Fibroblast of skin of scalp (primary cell): ENCODE measurements around the gene OR51S1.
"Not testable (repeated sequence)": the region's sequence is repeated elsewhere in the genome, so short reads cannot be mapped to it uniquely, and the experiment has no call there.

Experiments
- DNase-seq: peaks from one replicate; pipeline ENCODE4 v3.0.0-alpha.2; 2013

OR51S1 gene

GRCh38 chr11:4804280-4804679 lies 44.7 kb downstream of the OR51S1 start, which contains the start of gene OR52R1:
TSS of gene OR52R1 (minus strand) at chr11:4804380. CDS start at chr11:4804380, 0 bp downstream.
- no peak for DNase-seq

- DNase-seq = not testable (repeated sequence)
These were observed 47.7 kb downstream of the OR51S1 start for GRCh38 chr11:4801316-4801715.

- DNase-seq = no peak
These were observed 50.4 kb downstream of the OR51S1 start for GRCh38 chr11:4798427-4799183.
